Right renal cortex interstitium (tissue), 3 donors: ENCODE measurements around the gene TRIM14. TPM values are rescaled to one million over a fixed set of nuclear protein-coding genes. Genes with fewer than 3 reads are reported as not detected.
"Not testable (repeated sequence)": the region's sequence is repeated elsewhere in the genome, so short reads cannot be mapped to it uniquely, and the experiment has no call there.

Experiments
- DNase-seq, 3 donors: peaks; one replicate each; pipeline ENCODE4 v3.0.0-alpha.2; 2013; ENCODE audit warnings: low read depth in 3 of 3, low spot score in 2 of 3
- polyA plus RNA-seq, 3 donors: library from polyadenylated mRNA; unstranded; fragments of 120-200 nt; gene quantifications; one replicate each; pipeline ENCODE4 v1.2.1, GENCODE V29; 2013; ENCODE audit not compliant: insufficient read length in 3 of 3

The TRIM14 gene
- polyA plus RNA-seq, 3 donors = 4.9 to 5.8 (median 5.2) TPM

GRCh38 chr9:98142182-98142907 is 23.3 kb upstream of the TRIM14 start:
- no peak for DNase-seq

GRCh38 chr9:98140503-98140902 is 21.5 kb upstream of the TRIM14 start:
- no peak for DNase-seq

- no peak for DNase-seq
Measured at GRCh38 chr9:98136489-98136888, 17.5 kb upstream of the TRIM14 start.

- DNase-seq = no peak
Measured at GRCh38 chr9:98135938-98136337, 16.9 kb upstream of the TRIM14 start.

- no peak for DNase-seq
Measured at GRCh38 chr9:98135558-98135934, 16.5 kb upstream of the TRIM14 start.

GRCh38 chr9:98134702-98135557 is 15.9 kb upstream of the TRIM14 start:
- DNase-seq = no peak

GRCh38 chr9:98132806-98133631 is 14.0 kb upstream of the TRIM14 start:
- DNase-seq = no peak

- DNase-seq = no peak
Measured at GRCh38 chr9:98132158-98132557, 13.1 kb upstream of the TRIM14 start.

- DNase-seq = no peak
Measured at GRCh38 chr9:98130576-98131228, 11.7 kb upstream of the TRIM14 start.

- DNase-seq = not testable (repeated sequence)
Measured at GRCh38 chr9:98130060-98130459, 11.0 kb upstream of the TRIM14 start.

GRCh38 chr9:98129451-98129881 is 10.4 kb upstream of the TRIM14 start:
- DNase-seq = no peak

GRCh38 chr9:98128316-98128715 is 9.3 kb upstream of the TRIM14 start:
- DNase-seq = no peak

GRCh38 chr9:98127226-98127625 is 8.2 kb upstream of the TRIM14 start:
- no peak for DNase-seq

- no peak for DNase-seq
Measured at GRCh38 chr9:98124637-98125426, 5.8 kb upstream of the TRIM14 start.

- DNase-seq = not testable (repeated sequence)
Measured at GRCh38 chr9:98124091-98124490, 5.1 kb upstream of the TRIM14 start.

GRCh38 chr9:98121058-98121457 is 2.0 kb upstream of the TRIM14 start:
- DNase-seq = no peak

GRCh38 chr9:98120476-98120875 is 1.5 kb upstream of the TRIM14 start:
- DNase-seq = no peak

GRCh38 chr9:98117984-98118639 is 910 bp downstream of the TRIM14 start:
- no peak for DNase-seq

- DNase-seq = not testable (repeated sequence)
Measured at GRCh38 chr9:98117097-98117496, 1.9 kb downstream of the TRIM14 start.
